IPS-18c (cell line): ENCODE measurements around the gene FAM13A.
"Not testable (repeated sequence)": the region's sequence is repeated elsewhere in the genome, so short reads cannot be mapped to it uniquely, and the experiment has no call there.

Source experiments
- H3K4me3 ChIP-seq: 2 replicates; pipeline ENCODE4 v1.7.0; 2013; ENCODE audit warnings: low read depth, mild to moderate bottlenecking, low read length, moderate library complexity; ENCODE audit not compliant: insufficient read depth
- H3K9me3 ChIP-seq: one replicate; pipeline ENCODE4 v1.6.1; 2013; ENCODE audit warnings: mild to moderate bottlenecking, low read length, moderate library complexity; ENCODE audit not compliant: control insufficient read depth, insufficient read depth

Gene FAM13A

GRCh38 chr4:88952081-88952480 is 104.9 kb downstream of the FAM13A start:
- H3K9me3 ChIP-seq = no peaks in the 10 kb centered on the region
- H3K4me3 ChIP-seq = no peak overlapping the region

GRCh38 chr4:88949605-88950004 is 107.4 kb downstream of the FAM13A start:
- no peaks in the 10 kb centered on the region for H3K9me3 ChIP-seq
- no peak overlapping the region for H3K4me3 ChIP-seq

- Histone ChIP-seq H3K9me3 (no peaks in the 10 kb centered on the region), H3K4me3 (no peak overlapping the region)
These were observed 116.5 kb downstream of the FAM13A start for GRCh38 chr4:88940506-88940905.

DNA sequence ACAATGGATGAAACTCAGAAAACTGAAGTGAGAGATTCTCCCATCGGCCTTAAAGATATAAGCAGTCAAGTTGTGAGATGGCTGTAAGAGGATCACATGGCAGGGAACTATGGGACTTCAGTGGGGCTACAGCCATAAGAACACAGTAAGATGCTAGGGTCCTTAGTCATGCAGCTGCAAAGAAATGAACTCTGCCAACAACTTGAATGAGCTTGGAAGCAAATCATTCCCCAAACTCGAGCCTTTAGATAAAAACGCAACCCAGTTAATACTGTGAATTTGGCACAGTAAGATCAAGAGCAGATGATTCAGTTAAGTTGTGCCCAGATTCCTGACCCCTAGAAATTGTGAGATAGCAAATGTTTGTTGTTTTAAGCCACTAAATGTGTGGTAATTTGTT is 117.3 kb downstream of the FAM13A start:
- no peaks in the 10 kb centered on the region for H3K9me3 ChIP-seq
- no peak overlapping the region for H3K4me3 ChIP-seq

DNA sequence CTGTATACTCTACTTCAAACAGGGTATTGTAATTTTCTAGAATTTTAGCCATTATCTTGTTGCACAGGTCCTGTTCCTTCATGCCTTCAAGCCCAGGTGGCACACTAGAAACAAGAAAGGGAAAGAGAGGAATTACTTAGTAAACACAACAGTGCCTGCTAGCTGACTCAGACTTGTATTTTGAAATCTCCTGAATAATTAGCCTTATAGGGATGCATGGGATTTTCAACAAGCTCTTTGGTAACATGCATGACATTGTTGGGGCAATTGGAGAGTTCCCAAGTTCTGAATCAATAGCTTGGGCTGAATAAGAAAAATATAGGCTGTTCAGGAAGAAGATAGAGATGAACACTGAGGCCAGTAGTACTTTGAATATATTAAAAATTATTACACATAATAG is 118.8 kb downstream of the FAM13A start:
- H3K9me3 ChIP-seq = no peaks in the 10 kb centered on the region
- H3K4me3 ChIP-seq = no peak overlapping the region

DNA sequence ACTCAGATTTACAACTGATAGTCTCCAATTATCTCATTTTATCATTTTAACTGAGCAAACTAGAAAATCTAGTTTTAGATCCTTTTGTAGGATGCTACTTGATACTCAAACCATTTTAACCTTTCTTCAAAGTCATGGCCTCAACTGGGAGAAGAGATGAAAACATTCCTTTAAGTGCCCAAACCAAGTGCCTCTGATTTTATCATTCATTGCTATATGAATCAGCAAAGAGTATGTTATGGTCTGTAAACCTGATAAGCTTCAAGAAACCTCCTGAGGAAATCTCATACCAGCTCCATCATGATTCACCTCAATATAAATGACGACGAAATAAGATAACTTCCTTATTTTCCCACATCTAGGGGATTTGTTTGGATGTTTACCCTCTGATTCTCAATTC is 119.9 kb downstream of the FAM13A start:
- Histone ChIP-seq H3K4me3 (no peak overlapping the region), H3K9me3 (no peaks in the 10 kb centered on the region)

DNA sequence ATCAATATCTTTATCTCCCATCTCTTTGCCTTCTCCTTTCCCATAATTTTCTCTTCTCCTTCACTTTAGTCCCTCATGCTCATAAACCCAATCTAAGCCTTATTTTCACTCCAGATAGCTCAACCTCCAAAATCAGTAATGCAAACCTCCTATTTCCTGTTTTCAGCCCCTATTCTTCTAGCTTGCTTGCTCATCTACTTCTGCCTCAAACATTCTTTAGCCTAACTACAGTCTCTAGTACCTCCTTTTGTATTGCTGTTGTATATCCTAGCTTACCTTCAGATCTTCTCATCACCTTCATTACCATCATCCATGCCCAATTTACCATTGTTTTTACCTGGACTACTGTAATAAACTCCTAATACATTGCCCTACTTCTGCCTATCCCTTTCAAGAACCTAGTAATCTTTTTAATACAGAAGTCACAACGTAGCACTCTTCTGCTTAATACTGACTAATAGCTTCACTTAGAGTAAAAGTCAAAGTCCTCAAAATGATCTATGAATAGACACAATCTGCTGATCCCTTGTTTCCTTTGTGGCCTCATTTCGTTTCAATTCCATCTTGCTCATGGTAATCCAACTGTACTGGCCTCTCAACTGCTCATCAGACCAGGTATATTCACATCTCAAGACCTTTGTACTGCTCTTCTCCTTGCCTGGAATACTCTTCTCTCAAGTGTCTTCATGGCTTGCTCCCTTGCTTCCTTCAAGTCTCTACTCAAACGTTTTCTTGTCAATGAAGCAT is 123.4 kb downstream of the FAM13A start:
- Histone ChIP-seq H3K4me3 (no peak overlapping the region), H3K9me3 (no peaks in the 10 kb centered on the region)

- H3K4me3 ChIP-seq = no peak overlapping the region
- no peaks in the 10 kb centered on the region for H3K9me3 ChIP-seq
These were observed 128.1 kb downstream of the FAM13A start for GRCh38 chr4:88928852-88929251.

DNA sequence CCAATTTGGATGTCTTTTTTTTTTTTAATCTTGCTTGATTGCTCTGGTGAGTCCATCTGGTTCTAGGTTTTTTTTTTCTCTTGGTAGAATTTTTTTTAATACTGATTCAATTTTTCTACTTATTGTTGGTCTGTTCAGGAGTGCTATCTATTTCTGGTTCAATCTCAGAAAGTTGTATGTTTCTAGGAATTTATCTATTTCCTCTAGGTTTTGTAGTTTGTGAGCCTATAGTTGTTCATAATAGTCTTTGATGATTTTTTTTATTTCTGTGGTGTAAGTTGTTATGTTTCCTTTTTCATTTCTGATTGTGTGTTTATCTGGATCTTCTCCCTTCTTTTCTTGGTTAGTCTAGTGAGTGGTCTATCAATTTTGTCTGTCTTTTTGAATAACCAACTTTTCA is 129.6 kb downstream of the FAM13A start:
- no peak overlapping the region for H3K4me3 ChIP-seq
- H3K9me3 ChIP-seq = no peaks in the 10 kb centered on the region

GRCh38 chr4:88919056-88919455 is 137.9 kb downstream of the FAM13A start:
- peaks cover 4% of the 10 kb centered on the region for H3K9me3 ChIP-seq
- H3K4me3 ChIP-seq = no peak overlapping the region

GRCh38 chr4:88913181-88913580 is 143.8 kb downstream of the FAM13A start:
- H3K9me3 ChIP-seq, H3K4me3 ChIP-seq: not testable (repeated sequence)

DNA sequence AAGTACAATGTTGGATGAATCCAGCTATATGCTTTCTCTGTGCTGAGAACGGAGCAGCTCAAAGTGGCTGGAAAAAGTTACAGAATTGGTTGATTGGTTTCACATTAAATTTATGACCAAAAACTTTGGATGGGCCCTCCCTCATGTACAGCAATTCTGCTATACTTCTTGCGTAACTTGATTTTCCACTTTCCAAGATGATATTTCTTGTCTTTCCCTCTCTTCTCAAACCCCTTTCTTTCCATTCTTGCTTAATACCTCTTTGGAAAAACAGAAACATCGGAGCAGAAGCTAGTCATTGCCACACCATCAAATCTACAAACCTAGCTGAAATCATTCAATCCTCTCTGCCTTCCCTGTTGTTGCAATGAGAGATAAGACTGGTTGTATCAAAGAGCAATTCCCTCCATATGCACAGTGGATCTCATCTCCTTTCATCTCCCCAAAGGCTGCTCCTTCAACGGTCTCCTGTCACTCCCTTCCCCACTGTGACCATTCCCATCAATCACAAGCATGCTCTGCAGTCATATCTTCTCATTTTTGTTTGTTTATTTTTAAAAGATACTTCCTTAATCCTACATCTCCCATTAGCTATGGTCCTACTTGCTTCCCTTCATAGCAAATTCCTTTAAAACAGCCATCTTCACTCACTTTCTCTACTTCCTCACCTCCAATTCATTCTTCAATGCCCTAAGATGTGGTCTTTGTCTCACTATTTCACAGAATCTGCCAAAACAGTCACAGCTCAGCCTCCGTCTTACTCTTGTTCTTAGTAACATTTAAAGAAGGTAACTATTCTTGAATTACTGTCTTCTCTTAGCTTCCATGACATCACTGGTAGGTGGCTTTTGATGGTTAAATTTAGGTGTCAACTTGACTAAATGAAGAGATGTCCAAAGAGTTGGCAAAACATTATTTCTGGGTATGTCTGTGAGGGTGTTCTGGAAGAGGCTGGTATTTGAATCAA is 145.5 kb downstream of the FAM13A start:
- no peaks in the 10 kb centered on the region for H3K9me3 ChIP-seq
- no peak overlapping the region for H3K4me3 ChIP-seq

- H3K4me3 ChIP-seq = no peak overlapping the region
- H3K9me3 ChIP-seq = no peaks in the 10 kb centered on the region
These were observed 146.9 kb downstream of the FAM13A start for GRCh38 chr4:88910101-88910500.

GRCh38 chr4:88908521-88908920 is 148.5 kb downstream of the FAM13A start:
- Histone ChIP-seq H3K9me3 (no peaks in the 10 kb centered on the region), H3K4me3 (no peak overlapping the region)

DNA sequence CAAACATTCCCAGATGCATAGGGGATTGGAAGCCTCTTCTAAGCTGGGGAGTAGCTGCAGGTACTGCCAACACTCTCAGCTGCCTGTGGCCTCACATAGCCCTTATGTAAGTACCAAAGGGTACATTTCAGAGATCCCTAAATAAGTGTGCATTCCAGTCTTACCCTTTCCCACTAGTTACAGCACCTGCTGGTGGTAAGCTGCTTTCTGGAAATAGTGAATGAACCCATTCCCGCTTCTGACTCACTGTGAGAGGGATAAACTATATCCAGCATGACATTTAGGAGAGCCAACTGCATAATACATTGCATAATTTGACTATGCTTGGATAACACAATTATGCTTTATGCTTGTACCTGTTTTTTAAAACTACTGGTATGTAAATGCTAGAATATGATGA is 149.0 kb downstream of the FAM13A start:
- no peaks in the 10 kb centered on the region for H3K9me3 ChIP-seq
- H3K4me3 ChIP-seq = no peak overlapping the region

- Histone ChIP-seq H3K4me3 (no peak overlapping the region), H3K9me3 (no peaks in the 10 kb centered on the region)
These were observed 149.5 kb downstream of the FAM13A start for GRCh38 chr4:88907478-88907877.

DNA sequence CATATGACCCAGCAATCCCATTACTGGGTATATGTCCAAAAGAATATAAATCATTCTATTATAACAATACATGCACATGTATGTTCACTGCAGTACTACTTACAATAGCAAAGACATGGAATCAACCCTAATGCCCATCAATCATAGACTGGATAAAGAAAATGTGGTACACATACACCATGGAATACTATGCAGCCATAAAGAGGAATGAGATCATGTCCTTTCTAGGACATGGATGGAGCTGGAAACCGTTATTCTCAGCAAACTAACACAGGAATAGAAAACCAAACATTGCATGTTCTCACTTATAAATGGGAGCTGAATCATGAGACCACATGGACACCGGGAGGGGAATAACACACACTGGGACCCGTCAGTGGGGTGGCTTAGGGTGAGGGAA is 152.7 kb downstream of the FAM13A start:
- H3K4me3 ChIP-seq, H3K9me3 ChIP-seq: not testable (repeated sequence)

DNA sequence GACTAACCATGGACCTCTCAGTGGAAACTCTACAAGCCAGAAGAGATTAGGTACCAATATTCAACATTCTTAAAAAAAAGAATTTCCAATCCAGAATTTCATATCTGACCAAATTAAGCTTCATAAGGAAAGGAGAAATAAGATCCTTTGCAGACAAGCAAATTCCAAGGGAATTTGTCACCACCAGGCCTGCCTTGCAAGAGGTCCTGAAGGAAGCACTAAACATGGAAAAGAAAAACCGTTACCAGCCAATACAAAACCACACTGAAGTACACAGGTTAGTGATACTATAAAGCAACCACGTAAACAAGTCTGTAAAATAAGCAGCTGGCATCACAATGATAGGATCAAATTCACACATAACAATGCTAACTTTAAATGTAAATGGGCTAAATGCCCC is 156.6 kb downstream of the FAM13A start:
- Histone ChIP-seq H3K4me3 (no peak overlapping the region), H3K9me3 (no peaks in the 10 kb centered on the region)
